GM21576 (cell line): ENCODE results near the gene OS9.
A peak's percentile ranks its signal among the peaks of the same experiment; 100 is the strongest.

Source experiments
- ATAC-seq: cut with Tn5 transposase; IDR thresholded peaks from one replicate; pipeline ENCODE4 v1.9.1; 2021; ENCODE audit warnings: mild to moderate bottlenecking, moderate library complexity; ENCODE audit not compliant: unreplicated experiment

The OS9 gene

GRCh38 chr12:57735198-57735855, 41.4 kb downstream of the OS9 start:
- ATAC-seq = no peak

DNA sequence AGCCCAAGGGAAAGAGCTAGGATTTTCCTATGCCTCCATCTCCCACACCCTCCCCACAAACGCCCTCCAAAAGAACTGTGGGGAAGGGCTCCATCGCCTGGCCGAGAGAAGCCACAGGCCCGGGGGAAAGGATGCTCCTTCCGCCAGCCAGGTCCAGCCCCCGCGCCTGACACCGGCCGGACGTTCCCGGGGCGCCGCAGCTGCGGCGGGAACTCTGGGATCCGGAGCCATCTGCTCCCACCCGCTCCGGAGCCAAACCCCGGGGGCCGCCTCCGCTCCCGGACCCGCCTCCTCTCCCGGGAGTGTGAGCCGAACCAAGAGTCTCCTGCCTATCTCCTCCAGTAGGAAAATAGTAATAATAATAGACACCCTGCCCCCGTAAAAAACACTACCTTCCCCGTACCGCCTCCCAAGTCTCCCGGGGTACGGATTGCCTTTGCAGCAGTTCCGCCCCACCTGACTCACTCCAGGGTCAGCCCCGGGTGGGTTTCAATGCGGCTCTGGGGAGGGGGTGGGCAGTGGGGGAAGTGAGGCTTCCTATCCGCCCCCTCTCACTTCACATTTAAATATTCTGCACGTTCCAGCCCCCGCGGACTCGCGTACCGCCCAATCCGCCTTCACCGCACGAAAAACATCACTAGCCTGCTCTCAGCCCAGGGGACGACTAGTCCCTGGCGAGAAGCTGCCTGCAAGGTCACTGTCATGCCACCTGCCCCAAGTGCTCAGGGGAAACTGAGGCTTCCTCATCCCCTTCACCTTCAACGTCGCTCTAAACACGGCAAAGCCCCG, 42.2 kb downstream of the OS9 start:
- ATAC-seq = no peak

DNA sequence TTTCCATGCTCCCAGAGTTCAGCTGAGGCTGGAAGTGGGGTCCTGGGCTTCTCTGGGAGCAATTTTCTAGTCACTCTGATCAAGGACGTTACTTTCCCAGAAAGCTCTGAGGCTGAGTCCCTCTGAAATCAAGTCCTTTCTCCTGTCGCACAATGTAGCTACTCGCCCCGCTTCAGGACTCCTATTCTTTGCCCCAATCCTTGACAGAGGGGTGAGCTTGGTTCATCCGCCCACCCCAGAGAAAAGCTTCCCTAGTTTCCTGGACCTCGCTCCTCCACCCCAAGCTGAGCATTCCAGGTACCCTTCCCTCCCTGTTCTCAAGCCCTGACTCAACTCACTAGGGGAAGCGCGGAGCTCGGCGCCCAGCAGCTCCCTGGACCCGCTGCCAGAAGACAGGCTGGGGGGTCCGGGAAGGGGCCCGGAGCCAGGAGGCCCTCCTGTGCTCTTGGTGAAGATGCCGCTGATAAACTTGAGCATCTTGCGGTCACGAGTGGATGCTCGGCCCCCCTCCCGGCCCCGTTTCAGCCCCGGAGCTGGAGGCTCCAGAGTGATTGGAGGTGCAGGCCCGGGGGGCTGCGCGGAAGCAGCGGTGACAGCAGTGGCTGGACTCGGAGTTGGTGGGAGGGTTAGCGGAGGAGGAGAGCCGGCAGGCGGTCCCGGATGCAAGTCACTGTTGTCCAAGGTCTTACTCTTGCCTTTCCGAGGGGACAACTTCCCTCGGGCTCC, 43.0 kb downstream of the OS9 start:
- no peak for ATAC-seq

DNA sequence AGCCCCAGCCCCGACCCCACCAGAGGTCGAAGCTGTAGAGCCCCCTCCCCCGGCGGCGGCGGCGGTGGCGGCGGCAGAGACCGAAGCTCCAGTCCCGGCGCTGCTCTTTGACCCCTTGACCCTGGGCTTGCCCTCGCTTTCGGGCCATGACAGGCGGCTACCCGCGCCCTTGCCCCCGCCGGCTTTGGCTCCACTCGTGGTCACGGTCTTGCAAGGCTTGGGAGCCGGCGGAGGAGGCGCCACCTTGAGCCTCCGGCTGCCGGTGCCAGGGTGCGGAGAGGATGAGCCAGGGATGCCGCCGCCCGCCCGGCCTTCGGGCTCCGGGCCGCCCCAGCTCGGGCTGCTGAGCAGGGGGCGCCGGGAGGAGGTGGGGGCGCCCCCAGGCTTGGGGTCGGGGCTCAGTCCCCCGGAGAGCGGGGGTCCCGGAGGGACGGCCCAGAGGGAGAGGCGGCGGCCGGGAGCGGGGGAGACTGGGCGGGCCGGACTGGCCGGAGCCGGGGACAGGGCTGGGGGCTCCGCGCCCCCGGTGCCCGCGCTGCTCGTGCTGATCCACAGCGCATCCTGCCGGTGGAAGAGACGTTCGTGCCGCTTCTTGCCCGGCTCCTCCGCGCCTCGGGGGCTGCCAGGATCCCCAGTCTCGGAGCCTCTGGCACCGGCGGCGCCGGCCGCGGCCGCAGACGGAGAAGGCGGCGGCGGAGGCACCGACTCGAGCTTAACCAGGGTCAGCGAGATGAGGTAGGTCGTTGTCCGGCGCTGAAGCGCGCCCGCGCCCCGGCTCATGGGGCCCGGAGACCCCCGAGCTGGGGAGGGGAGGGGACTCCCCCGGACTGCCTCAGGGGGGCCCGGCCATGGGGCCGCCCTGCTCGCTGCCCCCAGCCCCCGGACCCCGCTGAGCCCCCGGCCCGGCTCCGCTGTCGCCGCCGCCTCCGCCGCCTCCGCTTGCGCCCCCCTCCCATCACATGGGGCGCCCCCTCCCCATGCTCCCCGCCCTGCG, 43.8 kb downstream of the OS9 start:
- ATAC-seq = no peak

DNA sequence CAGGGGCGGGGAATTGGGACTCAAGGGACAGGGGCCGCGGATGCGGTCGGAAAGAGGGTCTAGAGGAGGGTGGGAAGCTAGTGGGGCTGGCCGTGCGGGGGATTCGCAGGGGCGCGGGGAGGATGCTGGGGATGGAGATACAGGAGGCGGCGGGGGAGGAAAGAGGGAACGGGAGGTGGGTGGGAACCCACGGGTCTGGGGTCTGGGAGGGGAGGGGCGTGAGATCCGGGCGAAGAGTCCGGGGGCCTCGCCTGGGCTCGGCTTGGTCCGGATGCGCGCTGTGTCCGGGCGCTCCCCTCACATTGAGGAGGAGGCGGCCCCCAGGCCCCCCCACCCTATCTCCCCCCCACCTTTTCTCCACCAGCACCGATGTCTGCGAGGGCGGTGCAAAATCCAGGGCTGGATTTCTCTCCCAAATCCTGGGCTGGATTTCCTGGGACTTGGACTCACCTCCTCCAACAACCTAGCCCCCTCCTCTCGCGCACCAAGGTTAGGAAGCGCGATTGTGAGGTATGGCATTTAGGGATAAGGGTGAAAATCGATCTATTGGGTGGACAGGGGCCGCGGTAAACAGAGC, 44.8 kb downstream of the OS9 start, which contains the start of gene AGAP2:
TSS of gene AGAP2 (minus strand) at position 82 of the 577 bp plus-strand sequence. CDS start 496 bp downstream, outside the sequence.
- ATAC-seq = no peak

- ATAC-seq = no peak
These were observed 45.5 kb downstream of the OS9 start for GRCh38 chr12:57739387-57739786.

DNA sequence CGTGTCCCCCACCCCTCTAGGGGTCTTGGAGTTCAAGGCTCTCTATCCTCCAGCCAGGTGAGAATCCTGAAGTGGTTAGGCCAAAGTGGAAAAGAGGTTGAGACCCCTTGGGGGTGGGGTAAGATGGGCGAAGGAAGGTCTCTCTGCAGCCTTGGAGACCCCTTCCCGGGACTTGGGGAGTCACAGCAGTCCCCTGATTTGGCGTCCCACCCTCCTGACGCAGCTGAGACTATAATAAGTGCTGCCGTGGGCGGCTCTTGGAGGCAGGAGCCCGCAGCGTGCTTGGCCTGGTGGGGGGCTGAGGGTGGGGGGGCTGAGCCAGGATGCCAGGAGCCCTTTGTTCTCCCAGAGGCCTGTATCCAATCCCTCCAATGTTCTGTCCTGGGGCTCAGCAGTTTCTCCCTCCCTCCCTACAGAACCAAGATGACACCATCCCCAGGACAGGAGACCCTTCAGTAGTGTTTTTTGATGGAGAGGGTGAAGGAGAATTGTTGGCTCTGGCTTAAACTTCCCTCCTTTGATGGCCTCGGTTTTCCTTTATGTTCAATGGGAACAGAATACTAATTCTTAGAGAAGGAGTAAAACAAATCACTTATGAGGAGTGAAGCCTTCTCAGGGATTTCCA, 46.1 kb downstream of the OS9 start:
- ATAC-seq = no peak

GRCh38 chr12:57740656-57741412, 46.9 kb downstream of the OS9 start:
- peak; percentile 39 for ATAC-seq

DNA sequence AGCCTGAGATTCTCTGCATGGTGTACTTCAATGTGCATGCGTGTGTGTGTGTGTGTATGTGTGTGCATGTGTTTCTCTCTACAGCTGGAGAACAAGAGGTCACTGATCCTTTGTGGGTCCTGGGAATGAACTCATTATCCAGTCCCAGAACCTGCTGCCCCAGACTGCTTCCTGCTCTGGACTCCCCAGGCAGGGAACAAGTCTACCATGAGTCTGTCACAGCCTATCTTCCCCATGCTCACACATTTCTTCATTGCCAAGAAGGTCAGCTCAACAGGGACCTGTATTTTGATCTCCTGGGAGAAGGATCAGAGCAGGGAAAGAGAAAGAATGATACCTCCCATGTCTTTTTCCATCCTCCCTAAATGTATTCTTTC, 47.5 kb downstream of the OS9 start:
- no peak for ATAC-seq

DNA sequence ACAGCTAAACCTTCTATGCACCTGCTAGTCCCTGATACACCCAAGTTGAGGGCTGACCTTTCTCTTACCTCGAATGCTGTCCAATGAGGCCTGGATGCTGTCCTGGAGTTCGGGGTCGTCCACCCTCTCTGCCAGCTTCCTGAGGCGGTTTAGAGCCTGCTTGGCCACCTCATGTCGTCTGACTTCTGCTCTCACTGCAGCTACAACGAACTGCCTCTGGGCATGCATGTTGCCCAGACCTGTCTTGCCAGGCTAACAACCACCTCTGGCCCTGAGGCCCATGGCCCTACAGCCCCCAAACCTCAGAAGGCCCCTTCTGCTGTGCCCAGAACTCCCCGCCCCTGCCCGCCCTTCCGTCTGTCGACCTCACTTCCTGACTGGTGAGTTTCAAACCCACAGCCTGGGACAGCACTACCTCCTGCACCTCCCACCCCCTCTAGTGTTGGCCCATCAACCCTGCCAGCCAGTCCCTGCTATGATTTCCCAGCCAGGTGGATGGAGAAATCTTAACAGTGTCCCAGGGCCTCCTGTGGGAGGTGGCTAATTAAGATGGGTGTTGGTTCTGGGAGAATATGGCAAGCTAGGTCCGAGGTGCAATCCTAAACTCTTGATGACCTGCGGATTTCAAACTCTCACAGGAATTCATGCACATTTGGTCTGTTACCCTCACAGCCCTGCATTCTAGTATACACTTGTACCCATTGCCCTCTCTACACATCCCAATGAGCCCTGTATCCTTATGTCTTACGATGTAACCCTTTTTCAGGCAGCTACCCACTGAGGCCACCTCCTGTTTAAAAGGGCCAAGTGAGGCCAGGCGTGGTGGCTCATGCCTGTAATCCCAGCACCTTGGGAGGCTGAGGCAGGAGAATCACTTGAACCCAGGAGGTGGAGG, 48.2 kb downstream of the OS9 start:
- ATAC-seq = peak; percentile 60

DNA sequence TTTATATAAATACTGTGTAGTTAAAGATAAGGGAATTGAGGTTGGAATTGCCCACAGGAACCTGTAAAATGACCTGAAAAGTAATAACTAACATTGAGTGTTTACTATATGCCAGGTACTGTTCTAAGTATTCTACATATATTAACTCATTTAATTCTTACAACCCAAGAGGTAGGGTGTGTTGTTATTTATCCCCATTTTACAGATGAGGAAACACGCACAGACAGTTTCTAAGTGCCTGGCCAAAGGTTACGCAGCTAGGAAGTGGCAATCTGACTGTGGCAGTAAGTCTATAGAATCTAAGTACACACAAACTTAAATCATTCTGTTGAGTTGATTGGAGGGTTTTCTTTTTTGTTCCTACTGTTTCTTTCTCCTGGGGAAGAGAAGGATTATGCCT, 49.8 kb downstream of the OS9 start:
- ATAC-seq = no peak

GRCh38 chr12:57744194-57744776, 50.4 kb downstream of the OS9 start:
- ATAC-seq = peak; percentile 25

- ATAC-seq = peak; percentile 82
These were observed 51.0 kb downstream of the OS9 start, which contains the start of gene TSPAN31 for GRCh38 chr12:57744777-57745484. TSPAN31 (plus strand) TSS chr12:57745039; CDS start chr12:57745155, 116 bp downstream.

DNA sequence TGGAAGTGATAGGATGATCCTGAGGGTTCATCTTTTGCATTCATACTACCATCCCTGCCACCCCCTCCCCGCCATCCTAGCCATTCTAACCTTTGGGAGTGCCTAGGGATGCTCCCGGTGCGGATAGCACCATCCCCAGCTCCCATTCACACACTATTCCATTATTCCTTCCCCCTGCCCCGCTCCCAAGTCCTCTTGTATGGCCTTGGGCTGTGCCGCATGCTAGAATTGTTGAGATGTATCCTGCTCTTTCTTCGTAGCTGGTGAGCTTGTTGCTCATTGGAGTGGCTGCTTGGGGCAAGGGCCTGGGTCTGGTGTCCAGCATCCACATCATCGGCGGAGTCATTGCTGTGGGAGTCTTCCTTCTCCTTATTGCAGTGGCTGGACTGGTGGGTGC, 51.6 kb downstream of the OS9 start:
- no peak for ATAC-seq

- ATAC-seq = no peak
These were observed 52.1 kb downstream of the OS9 start for GRCh38 chr12:57746025-57746424.

- ATAC-seq = no peak
These were observed 55.1 kb downstream of the OS9 start for GRCh38 chr12:57749061-57749460.
